Measurements from ENCODE around the gene SUPV3L1. TPM values are rescaled to one million over a fixed set of nuclear protein-coding genes. Genes with fewer than 3 reads are reported as not detected.

Gene SUPV3L1
- total RNA-seq, 5 donors from 2014 or later (not counting 1 experiment from before 2014, with no cell fraction given): 34.1 to 50.7 (median 36.1) TPM

DNA sequence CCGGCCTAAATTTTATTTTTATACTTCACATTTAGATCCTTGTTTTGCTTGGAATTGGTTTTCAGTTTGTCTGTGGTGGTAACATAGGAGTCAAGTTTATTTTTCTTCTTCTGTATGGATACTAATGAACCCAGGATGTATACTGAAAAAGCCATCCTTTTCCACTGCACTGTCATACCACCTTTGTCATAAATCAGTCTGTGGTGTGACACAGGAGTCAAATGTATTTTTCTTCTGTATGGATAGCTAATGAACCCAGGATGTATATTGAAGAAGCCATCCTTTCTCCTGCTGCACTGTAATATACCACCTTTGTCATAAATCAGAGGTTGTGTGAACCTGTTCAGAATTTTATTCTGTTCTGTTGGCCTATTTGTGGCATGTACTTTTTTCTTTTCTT, 34.7 kb upstream of the SUPV3L1 start:
- Histone ChIP-seq H3K27me3 (replicated peaks in 1 of 2; ENCODE audit: control insufficient read depth in 2 of 2, extremely low read depth in 1 of 2, insufficient read depth in 2 of 2, low read length in 1 of 2) (no peaks in the 10 kb centered on the region), H3K4me3 (ENCODE audit: control insufficient read depth in 1 of 2, extremely low read depth in 1 of 2, low read length in 1 of 2) (no peak overlapping the region), H3K27ac (ENCODE audit: low read length) (no peak overlapping the region), H3K4me1 (ENCODE audit: control insufficient read depth in 1 of 2, extremely low read depth in 1 of 2, insufficient read depth in 2 of 2, low read length in 2 of 2) (peaks cover 0 to 4% of the 10 kb centered on the region in 2 experiments), H3K36me3 (ENCODE audit: control insufficient read depth in 2 of 2, extremely low read depth in 1 of 2, insufficient read depth in 1 of 2, low read length in 1 of 2) (no peaks in the 10 kb centered on the region), H3K9me3 (no peaks in the 10 kb centered on the region)
- ATAC-seq (replicated peaks in 1 of 4) (no peak), DNase-seq (no peak)
- ChIA-PET CTCF (no interaction called here), POLR2A (no interaction called here)
- H3K4me3 Mint-ChIP-seq: no peak overlapping the region
- WGBS (ENCODE audit: insufficient coverage): no CpG with 5 or more reads among the region's 1 CpG
- H3K27me3 Mint-ChIP-seq: no peaks in the 10 kb centered on the region
- peaks cover 28 to 56% (median 52%) of the 10 kb centered on the region in 3 donors for H3K4me1 Mint-ChIP-seq
- peak overlapping the region in 1 of 2 donors; percentile 61 for H3K27ac Mint-ChIP-seq
- H3K36me3 Mint-ChIP-seq: peaks cover 11% of the 10 kb centered on the region
- no peaks in the 10 kb centered on the region for H3K9me3 Mint-ChIP-seq

DNA sequence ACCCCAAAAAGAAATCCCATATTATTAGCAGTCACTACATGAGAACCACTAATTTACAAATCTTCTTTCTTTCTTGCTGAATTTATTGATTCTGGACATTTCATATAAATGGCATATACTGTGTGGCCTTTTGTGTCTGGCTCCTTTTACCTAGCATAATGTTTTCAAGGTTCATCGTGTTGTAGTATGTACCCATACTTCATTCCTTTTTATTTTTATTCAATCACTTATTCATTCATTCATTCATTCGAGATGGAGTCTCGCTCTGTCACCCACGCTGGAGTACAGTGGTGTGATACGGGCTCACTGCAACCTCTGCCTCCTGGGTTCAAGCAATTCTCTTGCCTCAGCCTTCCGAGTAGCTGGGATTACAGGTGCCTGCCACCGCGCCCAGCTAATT, 34.2 kb upstream of the SUPV3L1 start:
- H3K27ac Mint-ChIP-seq: no peak overlapping the region
- no peak overlapping the region for H3K27ac ChIP-seq (ENCODE audit: low read length)
- peaks cover 34 to 53% (median 52%) of the 10 kb centered on the region in 3 donors for H3K4me1 Mint-ChIP-seq

DNA sequence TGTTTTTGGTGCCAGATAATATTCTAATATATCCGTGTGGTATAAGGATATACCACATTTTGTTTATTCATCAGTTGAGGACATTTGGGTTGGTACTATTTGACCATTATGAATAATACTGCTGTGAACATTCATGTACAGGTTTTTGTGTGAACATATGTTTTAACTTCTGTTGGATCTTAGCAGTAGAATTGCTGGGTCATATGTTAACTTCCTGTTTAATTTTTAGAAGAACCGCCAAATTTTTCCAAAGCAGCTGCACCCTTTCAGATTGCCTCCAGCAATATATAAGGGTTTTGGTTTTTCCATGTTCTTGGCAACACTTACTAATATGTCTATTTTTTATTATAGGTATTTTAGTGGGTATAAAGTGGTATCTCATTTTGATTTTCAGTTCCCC, 33.3 kb upstream of the SUPV3L1 start:
- H3K27ac ChIP-seq (ENCODE audit: low read length): no peak overlapping the region
- no peak overlapping the region for H3K4me3 ChIP-seq (ENCODE audit: control insufficient read depth in 1 of 2, extremely low read depth in 1 of 2, low read length in 1 of 2)
- H3K9me3 Mint-ChIP-seq: no peaks in the 10 kb centered on the region
- H3K27me3 ChIP-seq (replicated peaks in 1 of 2; ENCODE audit: control insufficient read depth in 2 of 2, extremely low read depth in 1 of 2, insufficient read depth in 2 of 2, low read length in 1 of 2): no peaks in the 10 kb centered on the region
- no peak overlapping the region for H3K4me3 Mint-ChIP-seq
- peak overlapping the region in 1 of 2 donors; percentile 6 for H3K27ac Mint-ChIP-seq
- H3K9me3 ChIP-seq: no peaks in the 10 kb centered on the region
- H3K4me1 ChIP-seq (ENCODE audit: control insufficient read depth in 1 of 2, extremely low read depth in 1 of 2, insufficient read depth in 2 of 2, low read length in 2 of 2): peaks cover 0 to 4% of the 10 kb centered on the region in 2 experiments
- peaks cover 39 to 51% (median 49%) of the 10 kb centered on the region in 3 donors for H3K4me1 Mint-ChIP-seq
- POLR2A ChIA-PET: no interaction called here
- no peak for ATAC-seq (replicated peaks in 1 of 4)
- peaks cover 11% of the 10 kb centered on the region for H3K36me3 Mint-ChIP-seq
- no peak for DNase-seq
- WGBS (ENCODE audit: insufficient coverage): no CpG with 5 or more reads among the region's 2 CpGs
- H3K27me3 Mint-ChIP-seq: no peaks in the 10 kb centered on the region
- CTCF ChIA-PET: no interaction called here
- H3K36me3 ChIP-seq (ENCODE audit: control insufficient read depth in 2 of 2, extremely low read depth in 1 of 2, insufficient read depth in 1 of 2, low read length in 1 of 2): peaks cover 0 to 2% of the 10 kb centered on the region in 2 donors

More for the DNA sequence above, 34.2 kb upstream of the SUPV3L1 start:
- H3K27me3 ChIP-seq (replicated peaks in 1 of 2; ENCODE audit: control insufficient read depth in 2 of 2, extremely low read depth in 1 of 2, insufficient read depth in 2 of 2, low read length in 1 of 2): no peaks in the 10 kb centered on the region
- no peak overlapping the region for H3K4me3 ChIP-seq (ENCODE audit: control insufficient read depth in 1 of 2, extremely low read depth in 1 of 2, low read length in 1 of 2)
- H3K4me3 Mint-ChIP-seq: no peak overlapping the region
- ATAC-seq (replicated peaks in 1 of 4): no peak
- H3K27me3 Mint-ChIP-seq: no peaks in the 10 kb centered on the region
- peaks cover 0 to 2% of the 10 kb centered on the region in 2 donors for H3K36me3 ChIP-seq (ENCODE audit: control insufficient read depth in 2 of 2, extremely low read depth in 1 of 2, insufficient read depth in 1 of 2, low read length in 1 of 2)
- no peaks in the 10 kb centered on the region for H3K9me3 ChIP-seq
- no peaks in the 10 kb centered on the region for H3K9me3 Mint-ChIP-seq
- ChIA-PET CTCF (no interaction called here), POLR2A (no interaction called here)
- H3K36me3 Mint-ChIP-seq: peaks cover 11% of the 10 kb centered on the region
- DNase-seq: no peak
- 100% methylated on average over 7 of the region's 8 CpGs for WGBS (ENCODE audit: insufficient coverage)
- H3K4me1 ChIP-seq (ENCODE audit: control insufficient read depth in 1 of 2, extremely low read depth in 1 of 2, insufficient read depth in 2 of 2, low read length in 2 of 2): peaks cover 0 to 4% of the 10 kb centered on the region in 2 experiments

DNA sequence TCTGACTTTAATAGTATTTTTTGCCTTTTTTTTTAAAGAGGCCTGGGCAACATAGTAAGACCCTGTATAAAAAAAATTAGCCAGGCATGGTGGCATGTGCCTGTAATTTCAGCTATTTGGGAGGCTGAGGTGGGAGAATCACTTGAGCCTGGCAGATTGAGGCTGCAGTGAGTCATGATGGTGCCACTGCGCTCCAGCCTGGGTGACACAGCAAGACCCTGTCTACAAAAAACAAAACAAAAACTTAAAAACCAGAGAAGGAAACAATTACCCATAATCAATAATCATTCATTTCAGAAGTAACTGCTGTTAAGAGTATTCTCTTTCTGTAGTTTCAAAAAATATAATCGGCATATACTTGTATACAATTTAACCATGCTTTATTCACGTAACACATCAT, 28.1 kb upstream of the SUPV3L1 start:
- no peak overlapping the region for H3K4me3 Mint-ChIP-seq
- ChIA-PET POLR2A (interaction anchor here in 1 of 2 donors (0.6 kb wide), 1 partner anchor 61 kb away, joined by 4 read pairs; no protein-coding TSS in a partner anchor), CTCF (interaction anchor here in 1 of 2 donors (0.6 kb wide), 1 partner anchor 42 kb away, joined by 3 read pairs; no protein-coding TSS in a partner anchor)

DNA sequence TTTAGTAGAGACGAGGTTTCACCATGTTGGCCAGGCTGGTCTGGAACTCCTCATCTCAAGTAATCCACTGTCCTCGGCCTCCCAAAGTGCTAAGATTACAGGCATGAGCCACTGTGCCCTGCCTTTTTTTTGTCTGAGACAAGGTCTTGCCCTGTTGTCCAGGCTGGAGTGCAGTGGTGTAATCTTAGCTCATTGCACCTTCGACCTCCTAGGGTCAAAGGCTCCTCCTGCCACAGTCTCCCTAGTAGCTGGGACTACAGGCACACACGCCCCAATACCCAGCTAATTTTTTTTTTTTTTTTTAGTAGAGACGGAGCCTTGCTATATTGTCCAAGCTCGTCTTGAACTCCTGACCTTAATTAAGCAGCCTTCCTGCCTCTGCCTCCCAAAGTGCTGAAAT, 26.8 kb upstream of the SUPV3L1 start:
- DNase-seq (no peak), ATAC-seq (replicated peaks in 1 of 4) (no peak)
- Mint-ChIP-seq H3K36me3 (peaks cover 14% of the 10 kb centered on the region), H3K9me3 (no peaks in the 10 kb centered on the region), H3K27ac (no peak overlapping the region), H3K27me3 (no peaks in the 10 kb centered on the region), H3K4me1 (peaks cover 14 to 20% (median 17%) of the 10 kb centered on the region in 3 donors), H3K4me3 (no peak overlapping the region)
- ChIA-PET CTCF (interaction anchor here (0.6 to 0.7 kb wide), 2 partner anchors 21 to 841 kb away, joined by 3 to 4 read pairs; no protein-coding TSS in a partner anchor), POLR2A (no interaction called here)
- Histone ChIP-seq H3K27ac (ENCODE audit: low read length) (no peak overlapping the region), H3K27me3 (replicated peaks in 1 of 2; ENCODE audit: control insufficient read depth in 2 of 2, extremely low read depth in 1 of 2, insufficient read depth in 2 of 2, low read length in 1 of 2) (no peaks in the 10 kb centered on the region), H3K9me3 (no peaks in the 10 kb centered on the region), H3K4me3 (ENCODE audit: control insufficient read depth in 1 of 2, extremely low read depth in 1 of 2, low read length in 1 of 2) (no peak overlapping the region), H3K4me1 (ENCODE audit: control insufficient read depth in 1 of 2, extremely low read depth in 1 of 2, insufficient read depth in 2 of 2, low read length in 2 of 2) (no peaks in the 10 kb centered on the region), H3K36me3 (ENCODE audit: control insufficient read depth in 2 of 2, extremely low read depth in 1 of 2, insufficient read depth in 1 of 2, low read length in 1 of 2) (peaks cover 2 to 12% of the 10 kb centered on the region in 2 donors)
- WGBS (ENCODE audit: insufficient coverage): 92% methylated on average over 2 of the region's 6 CpGs

More for the DNA sequence above, 28.1 kb upstream of the SUPV3L1 start:
- H3K36me3 ChIP-seq (ENCODE audit: control insufficient read depth in 2 of 2, extremely low read depth in 1 of 2, insufficient read depth in 1 of 2, low read length in 1 of 2): peaks cover 2% of the 10 kb centered on the region in 2 donors
- no peaks in the 10 kb centered on the region for H3K9me3 ChIP-seq
- H3K27ac ChIP-seq (ENCODE audit: low read length): no peak overlapping the region
- no peak for DNase-seq
- no peak overlapping the region for H3K4me3 ChIP-seq (ENCODE audit: control insufficient read depth in 1 of 2, extremely low read depth in 1 of 2, low read length in 1 of 2)
- peaks cover 21 to 26% (median 22%) of the 10 kb centered on the region in 3 donors for H3K4me1 Mint-ChIP-seq
- WGBS (ENCODE audit: insufficient coverage): no CpG with 5 or more reads among the region's 3 CpGs
- H3K27me3 Mint-ChIP-seq: no peaks in the 10 kb centered on the region
- H3K9me3 Mint-ChIP-seq: no peaks in the 10 kb centered on the region
- no peak overlapping the region for H3K27ac Mint-ChIP-seq
- peaks cover 0 to 4% of the 10 kb centered on the region in 2 experiments for H3K4me1 ChIP-seq (ENCODE audit: control insufficient read depth in 1 of 2, extremely low read depth in 1 of 2, insufficient read depth in 2 of 2, low read length in 2 of 2)
- H3K36me3 Mint-ChIP-seq: peaks cover 7% of the 10 kb centered on the region
- ATAC-seq (replicated peaks in 1 of 4): no peak
- no peaks in the 10 kb centered on the region for H3K27me3 ChIP-seq (replicated peaks in 1 of 2; ENCODE audit: control insufficient read depth in 2 of 2, extremely low read depth in 1 of 2, insufficient read depth in 2 of 2, low read length in 1 of 2)

DNA sequence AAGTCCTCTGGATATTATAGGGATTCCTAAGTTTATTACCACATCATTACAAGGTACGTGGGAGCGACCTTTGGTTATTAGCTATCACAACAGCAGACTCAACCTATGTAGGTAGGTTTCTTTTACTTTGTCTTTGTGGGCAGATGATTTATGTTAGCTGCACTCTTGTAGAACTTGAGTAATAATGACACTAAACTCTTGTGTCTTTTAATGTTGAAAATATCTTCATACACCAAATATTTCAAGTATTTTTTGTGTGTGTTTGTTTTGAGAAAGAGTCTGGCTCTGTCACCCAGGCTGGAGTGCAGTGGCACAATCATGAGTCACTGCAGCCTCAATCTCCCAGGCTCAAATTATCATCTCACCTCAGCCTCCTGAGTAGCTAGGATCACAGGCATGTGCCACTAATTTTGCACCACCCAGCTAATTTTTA, 19.2 kb upstream of the SUPV3L1 start:
- ATAC-seq (replicated peaks in 1 of 4): no peak
- Histone ChIP-seq H3K4me3 (ENCODE audit: control insufficient read depth in 1 of 2, extremely low read depth in 1 of 2, low read length in 1 of 2) (no peak overlapping the region), H3K27ac (ENCODE audit: low read length) (no peak overlapping the region), H3K27me3 (replicated peaks in 1 of 2; ENCODE audit: control insufficient read depth in 2 of 2, extremely low read depth in 1 of 2, insufficient read depth in 2 of 2, low read length in 1 of 2) (no peaks in the 10 kb centered on the region), H3K36me3 (ENCODE audit: control insufficient read depth in 2 of 2, extremely low read depth in 1 of 2, insufficient read depth in 1 of 2, low read length in 1 of 2) (peaks cover 0 to 61% of the 10 kb centered on the region in 2 donors), H3K4me1 (ENCODE audit: control insufficient read depth in 1 of 2, extremely low read depth in 1 of 2, insufficient read depth in 2 of 2, low read length in 2 of 2) (no peaks in the 10 kb centered on the region), H3K9me3 (no peaks in the 10 kb centered on the region)
- no peak overlapping the region for H3K27ac Mint-ChIP-seq
- DNase-seq: no peak
- peaks cover 0 to 2% (median 0%) of the 10 kb centered on the region in 3 donors for H3K4me1 Mint-ChIP-seq
- H3K4me3 Mint-ChIP-seq: no peak overlapping the region
- no peaks in the 10 kb centered on the region for H3K9me3 Mint-ChIP-seq
- CTCF ChIA-PET: interaction anchor here in 1 of 2 donors (0.7 kb wide), 1 partner anchor 244 kb away, joined by 4 read pairs; no protein-coding TSS in a partner anchor
- no peaks in the 10 kb centered on the region for H3K27me3 Mint-ChIP-seq
- peaks cover 25% of the 10 kb centered on the region for H3K36me3 Mint-ChIP-seq
- POLR2A ChIA-PET: interaction anchor here in 1 of 2 donors (0.5 kb wide), 1 partner anchor 209 kb away, joined by 3 read pairs; no protein-coding TSS in a partner anchor
- no CpG with 5 or more reads among the region's 2 CpGs for WGBS (ENCODE audit: insufficient coverage)

Measured in T-cell (primary cell).